ENCODE results near the gene INPP5D.
"Not testable (repeated sequence)": the region's sequence is repeated elsewhere in the genome, so short reads cannot be mapped to it uniquely, and the experiment has no call there.

Gene INPP5D

GRCh38 chr2:233096006-233096405 lies 35.9 kb downstream of the INPP5D start:
- no peak for DNase-seq

GRCh38 chr2:233098618-233099017 lies 38.5 kb downstream of the INPP5D start:
- DNase-seq = peak in 1 of 4 experiments; percentile 12

GRCh38 chr2:233099820-233100191 lies 39.7 kb downstream of the INPP5D start:
- DNase-seq = not testable (repeated sequence)

GRCh38 chr2:233100192-233100998 lies 40.3 kb downstream of the INPP5D start:
- DNase-seq = peak in 1 of 4 experiments; percentile 31

- no peak for DNase-seq
These were observed 41.0 kb downstream of the INPP5D start for GRCh38 chr2:233101141-233101540.

- DNase-seq = no peak
These were observed 41.7 kb downstream of the INPP5D start for GRCh38 chr2:233101816-233102215.

GRCh38 chr2:233105156-233105895 lies 45.2 kb downstream of the INPP5D start:
- no peak for DNase-seq

- no peak for DNase-seq
These were observed 45.8 kb downstream of the INPP5D start for GRCh38 chr2:233105930-233106329.

GRCh38 chr2:233107011-233107410 lies 46.9 kb downstream of the INPP5D start:
- no peak for DNase-seq

- DNase-seq = no peak
These were observed 47.7 kb downstream of the INPP5D start for GRCh38 chr2:233107831-233108300.

- DNase-seq = no peak
These were observed 48.7 kb downstream of the INPP5D start for GRCh38 chr2:233108611-233109490.

GRCh38 chr2:233111427-233111826 lies 51.3 kb downstream of the INPP5D start:
- no peak for DNase-seq

GRCh38 chr2:233112329-233112728 lies 52.2 kb downstream of the INPP5D start:
- DNase-seq = no peak

GRCh38 chr2:233112776-233113452 lies 52.8 kb downstream of the INPP5D start:
- no peak for DNase-seq

- no peak for DNase-seq
These were observed 54.3 kb downstream of the INPP5D start for GRCh38 chr2:233114421-233114861.

GRCh38 chr2:233115121-233115520 lies 55.0 kb downstream of the INPP5D start:
- DNase-seq = no peak

- no peak for DNase-seq
These were observed 55.6 kb downstream of the INPP5D start for GRCh38 chr2:233115741-233116140.

- no peak for DNase-seq
These were observed 56.8 kb downstream of the INPP5D start for GRCh38 chr2:233116946-233117345.

GRCh38 chr2:233117351-233117750 lies 57.2 kb downstream of the INPP5D start:
- no peak for DNase-seq

GRCh38 chr2:233117811-233118647 lies 57.9 kb downstream of the INPP5D start:
- no peak for DNase-seq

- DNase-seq = no peak
These were observed 58.5 kb downstream of the INPP5D start for GRCh38 chr2:233118648-233119000.

GRCh38 chr2:233119123-233119522 lies 59.0 kb downstream of the INPP5D start:
- no peak for DNase-seq
